DMS53 treated with DMSO at 0.1 percent for 48 hours (cell line): ENCODE measurements around the gene TMEM239.

Source experiments
- DNase-seq: peaks from one replicate; lab custom pipeline; 2025; ENCODE audit not compliant: unreplicated experiment; lab: John Stamatoyannopoulos, UW

The TMEM239 gene

DNA sequence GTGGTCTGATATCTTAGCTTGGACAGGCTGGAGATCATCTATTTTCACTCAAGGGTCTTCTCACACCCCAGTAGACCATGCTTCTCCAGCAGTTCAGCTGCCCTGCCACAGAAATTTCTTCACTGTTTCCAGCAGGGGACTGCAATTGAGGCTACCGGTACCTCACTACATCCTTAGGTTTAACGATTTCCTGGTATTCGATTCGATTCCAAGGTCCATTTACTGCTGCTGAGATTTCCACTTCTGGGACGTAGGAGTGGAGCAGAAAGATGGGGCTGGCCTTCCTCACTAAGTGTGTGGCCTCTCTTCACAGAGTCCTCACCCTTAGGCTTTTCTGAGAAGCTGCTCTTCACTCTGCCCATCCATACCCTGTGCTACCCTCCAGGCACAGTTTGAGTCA is 30.5 kb downstream of the TMEM239 start:
- DNase-seq: no peak

DNA sequence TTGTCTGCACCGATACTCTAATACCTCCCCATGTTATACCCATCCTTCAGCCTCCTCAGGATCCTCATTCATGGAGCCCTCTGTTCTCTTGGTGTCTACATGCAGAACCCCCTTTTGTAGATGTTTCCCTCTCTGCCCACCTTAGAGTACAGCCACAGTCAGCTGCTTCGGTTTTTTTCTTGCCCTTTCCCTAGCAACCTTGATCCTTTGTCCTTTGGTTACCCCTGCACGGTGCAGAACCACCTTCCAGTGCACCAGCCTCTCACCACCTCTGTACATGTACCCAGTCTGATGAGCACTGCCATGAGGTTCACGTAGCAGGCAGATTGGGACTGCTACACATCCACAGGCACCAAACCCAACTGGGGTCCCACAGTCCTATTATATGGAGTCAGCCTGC is 31.6 kb downstream of the TMEM239 start:
- no peak for DNase-seq

- DNase-seq: no peak
These were observed 33.4 kb downstream of the TMEM239 start for GRCh38 chr20:2849529-2849928.

DNA sequence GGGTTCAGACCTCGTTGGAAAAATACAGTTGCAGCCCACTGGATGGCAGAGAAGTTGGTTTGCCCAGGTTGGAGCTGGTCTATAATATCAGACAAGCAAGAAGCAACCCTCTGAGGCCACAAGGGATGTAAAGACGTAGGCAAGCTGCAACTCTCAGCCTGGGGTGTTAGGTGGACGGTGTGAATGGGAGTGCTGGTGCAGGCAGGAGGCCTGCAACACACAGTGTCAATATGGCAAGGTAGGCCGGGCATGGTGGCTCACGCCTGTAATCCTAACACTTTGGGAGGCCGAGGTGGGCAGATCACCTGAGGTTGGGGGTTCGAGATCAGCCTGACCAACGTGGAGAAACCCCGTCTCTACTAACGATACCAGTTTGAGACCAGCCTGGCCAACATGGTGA is 34.9 kb downstream of the TMEM239 start:
- DNase-seq: no peak

GRCh38 chr20:2858591-2858990 is 42.4 kb downstream of the TMEM239 start:
- DNase-seq: no peak

- no peak for DNase-seq
These were observed 43.4 kb downstream of the TMEM239 start for GRCh38 chr20:2859330-2860121.

DNA sequence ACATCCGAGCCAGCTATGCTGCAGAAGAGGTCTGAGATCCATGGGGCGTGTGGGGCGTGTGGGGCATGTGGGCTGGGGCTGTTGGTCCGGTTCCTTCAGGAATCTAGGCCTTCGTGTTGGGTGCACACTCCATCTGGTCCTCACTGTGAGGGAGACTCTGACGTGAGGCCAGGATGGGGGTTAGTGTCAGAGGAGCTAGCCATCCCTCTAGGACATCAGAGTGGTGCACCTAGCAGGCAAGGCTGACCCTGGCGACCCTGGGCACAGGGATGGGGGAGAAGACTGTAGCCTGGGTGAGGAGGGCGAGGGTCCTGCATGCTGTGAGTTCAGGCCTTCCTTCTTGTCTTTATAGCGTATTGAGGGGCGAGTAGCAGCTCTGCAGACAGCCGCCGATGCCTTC is 48.5 kb downstream of the TMEM239 start:
- no peak for DNase-seq

DNA sequence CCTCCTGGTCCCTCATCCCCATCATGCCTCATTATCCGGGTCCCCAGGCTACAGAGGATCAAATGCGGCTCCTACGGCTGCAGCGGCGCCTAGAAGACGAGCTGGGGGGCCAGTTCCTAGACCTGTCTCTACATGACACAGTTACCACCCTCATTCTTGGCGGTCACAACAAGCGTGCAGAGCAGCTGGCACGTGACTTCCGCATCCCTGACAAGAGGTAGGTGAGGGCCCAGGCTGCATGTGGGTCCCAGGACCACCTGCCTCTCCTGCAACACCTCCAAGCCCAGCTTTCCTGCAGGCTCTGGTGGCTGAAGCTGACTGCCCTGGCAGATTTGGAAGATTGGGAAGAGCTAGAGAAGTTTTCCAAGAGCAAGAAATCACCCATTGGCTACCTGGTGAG is 48.9 kb downstream of the TMEM239 start:
- no peak for DNase-seq

DNA sequence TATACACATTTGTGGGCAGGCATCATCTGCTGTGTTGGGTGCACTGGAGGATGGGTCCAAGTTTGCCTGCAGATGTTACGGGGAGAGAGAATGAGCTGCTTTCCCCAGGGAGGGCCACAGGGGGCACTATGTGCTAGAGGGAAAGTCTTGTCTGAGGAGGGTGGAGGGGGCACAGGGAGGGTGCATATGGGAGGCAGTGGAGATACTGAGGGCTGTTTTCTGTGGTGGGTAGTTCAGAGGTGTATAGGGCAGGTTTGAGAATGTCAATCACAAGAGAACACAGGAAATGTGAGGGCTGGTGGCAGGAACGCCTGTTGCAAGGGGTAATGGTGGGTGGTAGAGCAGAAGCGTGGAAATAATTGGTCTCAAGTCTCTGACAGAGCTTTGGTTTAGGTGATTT is 49.5 kb downstream of the TMEM239 start:
- no peak for DNase-seq

- no peak for DNase-seq
These were observed 50.1 kb downstream of the TMEM239 start for GRCh38 chr20:2866236-2866635.

GRCh38 chr20:2867081-2867864 is 51.1 kb downstream of the TMEM239 start:
- DNase-seq: no peak
